HL-60 (cell line): ENCODE data around the gene SUPT3H.

ENCODE experiments used
- DNase-seq, 2 experiments: peaks; one replicate each; pipeline ENCODE4 v3.0.0-alpha.2; 2010 to 2020; ENCODE audit warnings: low read depth in 1 of 2, low spot score in 1 of 2
- H3K27ac ChIP-seq: fragments of 250-450 bp; sonication (Bioruptor Pico); replicated peaks from 2 replicates; pipeline ENCODE4 v1.5.1; 2020; ENCODE audit warnings: mild to moderate bottlenecking, moderate library complexity
- H3K27me3 ChIP-seq: fragments of 250-450 bp; sonication (Bioruptor Pico); 2 replicates; pipeline ENCODE4 v1.5.1; 2021; ENCODE audit warnings: mild to moderate bottlenecking, moderate library complexity; ENCODE audit not compliant: insufficient read depth, poor library complexity, severe bottlenecking
- H3K4me3 ChIP-seq: replicated peaks from 2 replicates; pipeline ENCODE4 v1.5.1; 2011; ENCODE audit warnings: mild to moderate bottlenecking, control low read depth, low read length; ENCODE audit not compliant: insufficient read depth
- GABPA ChIP-seq: IDR thresholded peaks from 2 replicates; pipeline ENCODE4 v1.6.1; 2012; ENCODE audit warnings: low read depth
- POLR2AphosphoS5 ChIP-seq: IDR thresholded peaks from 2 replicates; pipeline ENCODE4 v1.6.1; 2012; ENCODE audit warnings: low read depth
- SPI1 ChIP-seq: IDR thresholded peaks from 2 replicates; pipeline ENCODE4 v1.6.1; 2012; ENCODE audit warnings: low read depth, mild to moderate bottlenecking, borderline replicate concordance
- TF ChIP-seq, protein P1 (sequence below): IDR thresholded peaks from 2 replicates; pipeline ENCODE4 v1.6.1; 2012; ENCODE audit warnings: low read depth; ENCODE audit not compliant: insufficient replicate concordance
- TF ChIP-seq, protein P2 (sequence below): IDR thresholded peaks from one replicate; pipeline ENCODE4 v1.5.1; 2011; ENCODE audit warnings: low read length, control low read depth, inconsistent platforms; ENCODE audit not compliant: insufficient read depth

Gene SUPT3H

DNA sequence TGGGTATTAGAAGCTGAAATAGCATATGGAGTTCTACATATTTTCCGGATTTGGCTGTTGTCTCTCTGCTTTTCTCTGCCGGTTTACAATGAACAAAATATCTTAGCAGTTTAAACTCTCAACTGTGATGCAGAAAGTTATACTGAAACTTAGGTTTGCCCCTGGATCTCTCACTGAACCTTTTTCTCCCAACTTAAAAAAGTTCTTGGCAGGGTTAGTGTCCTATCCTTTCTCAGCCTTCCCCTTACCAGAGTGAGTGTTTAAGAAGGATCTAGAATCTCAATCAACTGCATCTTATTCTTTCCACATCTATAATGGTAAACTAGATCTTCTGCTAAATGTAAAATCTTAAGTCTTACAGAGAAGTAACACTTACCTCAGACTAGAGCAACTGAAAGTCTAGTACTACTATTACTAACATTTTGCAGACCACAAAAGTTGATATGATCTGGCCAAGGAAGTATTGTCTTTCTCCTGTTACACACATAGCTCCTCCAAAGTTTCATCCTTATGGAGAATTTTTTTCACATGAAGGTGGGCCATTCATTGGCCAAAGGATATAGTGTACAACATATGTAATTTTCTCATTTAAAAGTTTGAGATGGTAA lies 441.9 kb downstream of the SUPT3H start:
- Histone ChIP-seq H3K4me3 (no peak overlapping the region), H3K27ac (no peak overlapping the region), H3K27me3 (no peaks in the 10 kb centered on the region)
- TF ChIP-seq POLR2AphosphoS5, result no peak
- TF ChIP-seq, protein P1, sequence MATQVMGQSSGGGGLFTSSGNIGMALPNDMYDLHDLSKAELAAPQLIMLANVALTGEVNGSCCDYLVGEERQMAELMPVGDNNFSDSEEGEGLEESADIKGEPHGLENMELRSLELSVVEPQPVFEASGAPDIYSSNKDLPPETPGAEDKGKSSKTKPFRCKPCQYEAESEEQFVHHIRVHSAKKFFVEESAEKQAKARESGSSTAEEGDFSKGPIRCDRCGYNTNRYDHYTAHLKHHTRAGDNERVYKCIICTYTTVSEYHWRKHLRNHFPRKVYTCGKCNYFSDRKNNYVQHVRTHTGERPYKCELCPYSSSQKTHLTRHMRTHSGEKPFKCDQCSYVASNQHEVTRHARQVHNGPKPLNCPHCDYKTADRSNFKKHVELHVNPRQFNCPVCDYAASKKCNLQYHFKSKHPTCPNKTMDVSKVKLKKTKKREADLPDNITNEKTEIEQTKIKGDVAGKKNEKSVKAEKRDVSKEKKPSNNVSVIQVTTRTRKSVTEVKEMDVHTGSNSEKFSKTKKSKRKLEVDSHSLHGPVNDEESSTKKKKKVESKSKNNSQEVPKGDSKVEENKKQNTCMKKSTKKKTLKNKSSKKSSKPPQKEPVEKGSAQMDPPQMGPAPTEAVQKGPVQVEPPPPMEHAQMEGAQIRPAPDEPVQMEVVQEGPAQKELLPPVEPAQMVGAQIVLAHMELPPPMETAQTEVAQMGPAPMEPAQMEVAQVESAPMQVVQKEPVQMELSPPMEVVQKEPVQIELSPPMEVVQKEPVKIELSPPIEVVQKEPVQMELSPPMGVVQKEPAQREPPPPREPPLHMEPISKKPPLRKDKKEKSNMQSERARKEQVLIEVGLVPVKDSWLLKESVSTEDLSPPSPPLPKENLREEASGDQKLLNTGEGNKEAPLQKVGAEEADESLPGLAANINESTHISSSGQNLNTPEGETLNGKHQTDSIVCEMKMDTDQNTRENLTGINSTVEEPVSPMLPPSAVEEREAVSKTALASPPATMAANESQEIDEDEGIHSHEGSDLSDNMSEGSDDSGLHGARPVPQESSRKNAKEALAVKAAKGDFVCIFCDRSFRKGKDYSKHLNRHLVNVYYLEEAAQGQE, result no peak
- TF ChIP-seq, protein P2, sequence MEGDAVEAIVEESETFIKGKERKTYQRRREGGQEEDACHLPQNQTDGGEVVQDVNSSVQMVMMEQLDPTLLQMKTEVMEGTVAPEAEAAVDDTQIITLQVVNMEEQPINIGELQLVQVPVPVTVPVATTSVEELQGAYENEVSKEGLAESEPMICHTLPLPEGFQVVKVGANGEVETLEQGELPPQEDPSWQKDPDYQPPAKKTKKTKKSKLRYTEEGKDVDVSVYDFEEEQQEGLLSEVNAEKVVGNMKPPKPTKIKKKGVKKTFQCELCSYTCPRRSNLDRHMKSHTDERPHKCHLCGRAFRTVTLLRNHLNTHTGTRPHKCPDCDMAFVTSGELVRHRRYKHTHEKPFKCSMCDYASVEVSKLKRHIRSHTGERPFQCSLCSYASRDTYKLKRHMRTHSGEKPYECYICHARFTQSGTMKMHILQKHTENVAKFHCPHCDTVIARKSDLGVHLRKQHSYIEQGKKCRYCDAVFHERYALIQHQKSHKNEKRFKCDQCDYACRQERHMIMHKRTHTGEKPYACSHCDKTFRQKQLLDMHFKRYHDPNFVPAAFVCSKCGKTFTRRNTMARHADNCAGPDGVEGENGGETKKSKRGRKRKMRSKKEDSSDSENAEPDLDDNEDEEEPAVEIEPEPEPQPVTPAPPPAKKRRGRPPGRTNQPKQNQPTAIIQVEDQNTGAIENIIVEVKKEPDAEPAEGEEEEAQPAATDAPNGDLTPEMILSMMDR, result no peak
- no peak for TF ChIP-seq SPI1
- TF ChIP-seq GABPA, result no peak
- no peak for DNase-seq

GRCh38 chr6:44933108-44933507 lies 444.6 kb downstream of the SUPT3H start:
- TF ChIP-seq, protein P2, result no peak
- no peak for TF ChIP-seq SPI1
- TF ChIP-seq POLR2AphosphoS5, result no peak
- TF ChIP-seq GABPA, result no peak
- TF ChIP-seq, protein P1, result no peak
- no peak overlapping the region for H3K27ac ChIP-seq
- no peaks in the 10 kb centered on the region for H3K27me3 ChIP-seq
- no peak for DNase-seq
- no peak overlapping the region for H3K4me3 ChIP-seq

- no peaks in the 10 kb centered on the region for H3K27me3 ChIP-seq
- H3K4me3 ChIP-seq, result no peak overlapping the region
- DNase-seq, result no peak
- no peak overlapping the region for H3K27ac ChIP-seq
- TF ChIP-seq, protein P1, result no peak
- TF ChIP-seq SPI1 (no peak), GABPA (no peak), POLR2AphosphoS5 (no peak)
- TF ChIP-seq, protein P2, result no peak
These were observed 445.1 kb downstream of the SUPT3H start for GRCh38 chr6:44932651-44933091.
